Naive thymus-derived CD4-positive, alpha-beta T cell (primary cell): ENCODE measurements around the gene FAM83D. TPM values are rescaled to one million over a fixed set of nuclear protein-coding genes. Genes with fewer than 3 reads are reported as not detected.

Experiments
- ATAC-seq: fragments of 150-1000 bp; cut with Tn5 transposase; 2 replicates; pipeline ENCODE4 v1.10.0; 2021; ENCODE audit warnings: mild to moderate bottlenecking, moderate library complexity
- CTCF ChIA-PET: fragments of 350-600 bp; sonication (Branson Sonifier 250); formaldehyde crosslinking; loops from one replicate; lab custom pipeline; 2021; ENCODE audit warnings: antibody characterized with exemption; lab: Charles Lee
- POLR2A ChIA-PET: fragments of 350-600 bp; sonication (Branson Sonifier 250); formaldehyde crosslinking; loops from one replicate; lab custom pipeline; 2021; ENCODE audit warnings: antibody characterized with exemption, inconsistent platforms; lab: Charles Lee
- DNase-seq, 9 donors: peaks; one replicate each; pipeline versions ENCODE4 v3.0.0 to v3.0.0-alpha.2; 2020 to 2022; ENCODE audit warnings: mixed read lengths in 1 of 9
- H3K27ac ChIP-seq: one replicate; pipeline ENCODE4 v1.7.0; 2013; ENCODE audit warnings: mild to moderate bottlenecking, low read depth, low read length, moderate library complexity
- H3K27me3 ChIP-seq, 2 donors: one replicate each; pipeline ENCODE4 v1.7.0; 2013; ENCODE audit warnings: low read length in 2 of 2, mild to moderate bottlenecking in 2 of 2, moderate library complexity in 2 of 2; ENCODE audit not compliant: control insufficient read depth in 2 of 2, insufficient read depth in 2 of 2
- H3K36me3 ChIP-seq, 3 experiments: 1 replicate in 2 of 3; 2 replicates in 1 of 3; pipeline ENCODE4 v1.7.0; 2013; ENCODE audit warnings: low read length in 3 of 3, mild to moderate bottlenecking in 3 of 3, moderate library complexity in 1 of 3; ENCODE audit not compliant: insufficient read depth in 3 of 3, control insufficient read depth in 2 of 3
- H3K4me1 ChIP-seq, 2 donors: one replicate each; pipeline ENCODE4 v1.7.0; 2013; ENCODE audit warnings: low read length in 2 of 2, mild to moderate bottlenecking in 2 of 2, moderate library complexity in 1 of 2; ENCODE audit not compliant: control insufficient read depth in 2 of 2, insufficient read depth in 2 of 2
- H3K4me3 ChIP-seq: 2 replicates; pipeline ENCODE4 v1.7.0; 2013; ENCODE audit warnings: mild to moderate bottlenecking, low read length
- H3K9me3 ChIP-seq, 3 experiments: 1 replicate in 2 of 3; 2 replicates in 1 of 3; pipeline ENCODE4 v1.7.0; 2013; ENCODE audit warnings: low read length in 3 of 3; ENCODE audit not compliant: control insufficient read depth in 2 of 3
- H3K27ac Mint-ChIP-seq, 9 donors: one replicate each; pipeline ENCODE4 v1.8.0; 2020 to 2022; ENCODE audit warnings: mixed read lengths in 9 of 9, mild to moderate bottlenecking in 8 of 9, moderate library complexity in 5 of 9, inconsistent platforms in 2 of 9
- H3K27me3 Mint-ChIP-seq, 5 donors: one replicate each; pipeline ENCODE4 v1.8.0; 2021 to 2022; ENCODE audit warnings: mixed read lengths in 5 of 5, mild to moderate bottlenecking in 1 of 5
- H3K36me3 Mint-ChIP-seq, 5 donors: one replicate each; pipeline ENCODE4 v1.8.0; 2020 to 2022; ENCODE audit warnings: mixed read lengths in 5 of 5, mild to moderate bottlenecking in 3 of 5, inconsistent platforms in 1 of 5
- H3K4me1 Mint-ChIP-seq, 7 donors: one replicate each; pipeline ENCODE4 v1.8.0; 2020 to 2022; ENCODE audit warnings: mixed read lengths in 7 of 7, mild to moderate bottlenecking in 3 of 7, inconsistent platforms in 1 of 7
- H3K4me3 Mint-ChIP-seq, 10 donors: one replicate each; pipeline ENCODE4 v1.8.0; 2020 to 2022; ENCODE audit warnings: mild to moderate bottlenecking in 10 of 10, mixed read lengths in 10 of 10, moderate library complexity in 6 of 10, inconsistent platforms in 2 of 10
- H3K9me3 Mint-ChIP-seq, 11 donors: one replicate each; pipeline ENCODE4 v1.8.0; 2020 to 2022; ENCODE audit warnings: mixed read lengths in 11 of 11, mild to moderate bottlenecking in 4 of 11, inconsistent platforms in 1 of 11, moderate library complexity in 1 of 11
- intact Hi-C, 2 donors: fragments of 100-400 bp; cut with micrococcal nuclease; formaldehyde crosslinking; loops; one replicate each; pipeline ENCODE4 v1.15.1; 2023
- polyA plus RNA-seq, 2 donors: library from polyadenylated mRNA; unstranded; fragments of 300-500 nt; fragmentation: Illumina TruSeq; gene quantifications; one replicate each; pipeline ENCODE4 v1.2.3, GENCODE V29; 2021
- total RNA-seq, 6 experiments: library from RNA in 5 of 6; stranded (reverse) in 5 of 6; gene quantifications; 1 replicate in 5 of 6; 2 replicates in 1 of 6; pipeline ENCODE4 v1.2.3 and lab custom pipeline; 2021 to 2026

Gene FAM83D
- total and polyA plus RNA-seq, 7 experiments from 2014 or later = 0.82 to 11.1 (median 1.8) TPM

GRCh38 chr20:38941726-38942389 lies 15.6 kb downstream of the FAM83D start:
- H3K4me3 Mint-ChIP-seq = no peak overlapping the region

GRCh38 chr20:38945012-38945411 lies 18.8 kb downstream of the FAM83D start:
- no peaks in the 10 kb centered on the region for H3K9me3 ChIP-seq
- DNase-seq = no peak
- no peaks in the 10 kb centered on the region for H3K9me3 Mint-ChIP-seq
- peaks cover 0 to 28% (median 10%) of the 10 kb centered on the region in 5 donors for H3K36me3 Mint-ChIP-seq
- no peaks in the 10 kb centered on the region for H3K4me1 ChIP-seq
- H3K4me3 ChIP-seq = no peak overlapping the region
- H3K27ac ChIP-seq = no peak overlapping the region
- intact Hi-C loops = no loop called here
- peak overlapping the region in 1 of 9 donors; percentile 53 for H3K27ac Mint-ChIP-seq
- H3K4me3 Mint-ChIP-seq = no peak overlapping the region
- no peaks in the 10 kb centered on the region for H3K4me1 Mint-ChIP-seq
- H3K27me3 Mint-ChIP-seq = no peaks in the 10 kb centered on the region
- CTCF ChIA-PET = no interaction called here
- no peaks in the 10 kb centered on the region for H3K27me3 ChIP-seq
- H3K36me3 ChIP-seq = no peaks in the 10 kb centered on the region
- POLR2A ChIA-PET = no interaction called here
- ATAC-seq = no peak

More at GRCh38 chr20:38941726-38942389, 15.6 kb downstream of the FAM83D start:
- ATAC-seq (no peak), DNase-seq (no peak)
- no peaks in the 10 kb centered on the region for H3K36me3 ChIP-seq
- Mint-ChIP-seq H3K36me3 (peaks cover 0 to 21% (median 5%) of the 10 kb centered on the region in 5 donors), H3K4me1 (peaks cover 0 to 17% (median 0%) of the 10 kb centered on the region in 7 donors), H3K27ac (no peak overlapping the region), H3K9me3 (no peaks in the 10 kb centered on the region), H3K27me3 (no peaks in the 10 kb centered on the region)
- CTCF ChIA-PET = interaction anchor here (0.6 kb wide), 1 partner anchor 30 kb away, joined by 3 read pairs; no protein-coding TSS in a partner anchor
- H3K4me1 ChIP-seq = no peaks in the 10 kb centered on the region
- H3K4me3 ChIP-seq = no peak overlapping the region
- H3K27ac ChIP-seq = no peak overlapping the region
- H3K27me3 ChIP-seq = no peaks in the 10 kb centered on the region
- intact Hi-C loops = no loop called here
- POLR2A ChIA-PET = no interaction called here
- H3K9me3 ChIP-seq = no peaks in the 10 kb centered on the region

- no peak for ATAC-seq
- H3K4me1 ChIP-seq = no peaks in the 10 kb centered on the region
- H3K27me3 ChIP-seq = no peaks in the 10 kb centered on the region
- Mint-ChIP-seq H3K27me3 (no peaks in the 10 kb centered on the region), H3K4me3 (no peak overlapping the region), H3K36me3 (peaks cover 0 to 26% (median 10%) of the 10 kb centered on the region in 5 donors), H3K4me1 (no peaks in the 10 kb centered on the region), H3K27ac (no peak overlapping the region), H3K9me3 (no peaks in the 10 kb centered on the region)
- H3K36me3 ChIP-seq = no peaks in the 10 kb centered on the region
- no peak for DNase-seq
- no peak overlapping the region for H3K27ac ChIP-seq
- intact Hi-C loops = no loop called here
- H3K9me3 ChIP-seq = no peaks in the 10 kb centered on the region
- no peak overlapping the region for H3K4me3 ChIP-seq
- ChIA-PET CTCF (no interaction called here), POLR2A (no interaction called here)
These were observed 20.6 kb downstream of the FAM83D start for GRCh38 chr20:38946836-38947235.

- H3K36me3 ChIP-seq = no peaks in the 10 kb centered on the region
- Mint-ChIP-seq H3K9me3 (no peaks in the 10 kb centered on the region), H3K4me3 (peak overlapping the region in 1 of 10 donors; percentile 9), H3K4me1 (no peaks in the 10 kb centered on the region), H3K27me3 (no peaks in the 10 kb centered on the region), H3K36me3 (peaks cover 0 to 26% (median 7%) of the 10 kb centered on the region in 5 donors), H3K27ac (no peak overlapping the region)
- no peaks in the 10 kb centered on the region for H3K9me3 ChIP-seq
- no peaks in the 10 kb centered on the region for H3K27me3 ChIP-seq
- ATAC-seq (no peak), DNase-seq (no peak)
- H3K4me3 ChIP-seq = no peak overlapping the region
- H3K27ac ChIP-seq = no peak overlapping the region
- intact Hi-C loops = no loop called here
- ChIA-PET CTCF (no interaction called here), POLR2A (no interaction called here)
- H3K4me1 ChIP-seq = no peaks in the 10 kb centered on the region
These were observed 21.7 kb downstream of the FAM83D start for GRCh38 chr20:38947931-38948362.

- Mint-ChIP-seq H3K9me3 (no peaks in the 10 kb centered on the region), H3K4me3 (no peak overlapping the region), H3K27me3 (no peaks in the 10 kb centered on the region), H3K4me1 (no peaks in the 10 kb centered on the region), H3K27ac (no peak overlapping the region), H3K36me3 (peaks cover 0 to 26% (median 7%) of the 10 kb centered on the region in 5 donors)
- Histone ChIP-seq H3K36me3 (no peaks in the 10 kb centered on the region), H3K27ac (no peak overlapping the region), H3K9me3 (no peaks in the 10 kb centered on the region), H3K27me3 (no peaks in the 10 kb centered on the region), H3K4me3 (no peak overlapping the region), H3K4me1 (no peaks in the 10 kb centered on the region)
- ATAC-seq (no peak), DNase-seq (no peak)
- intact Hi-C loops = no loop called here
- ChIA-PET CTCF (no interaction called here), POLR2A (interaction anchor here (1.2 kb wide), 1 partner anchor 9 kb away, joined by 3 read pairs; no protein-coding TSS in a partner anchor)
These were observed 24.0 kb downstream of the FAM83D start for GRCh38 chr20:38950254-38950653.

GRCh38 chr20:38951611-38952010 lies 25.4 kb downstream of the FAM83D start:
- no peaks in the 10 kb centered on the region for H3K9me3 Mint-ChIP-seq
- CTCF ChIA-PET = interaction anchor here (0.6 kb wide), 1 partner anchor 231 kb away, joined by 3 read pairs; no protein-coding TSS in a partner anchor
- H3K4me3 Mint-ChIP-seq = no peak overlapping the region
- no peaks in the 10 kb centered on the region for H3K27me3 Mint-ChIP-seq
- Histone ChIP-seq H3K4me1 (no peaks in the 10 kb centered on the region), H3K27ac (no peak overlapping the region), H3K9me3 (no peaks in the 10 kb centered on the region), H3K4me3 (no peak overlapping the region), H3K27me3 (no peaks in the 10 kb centered on the region), H3K36me3 (no peaks in the 10 kb centered on the region)
- no peaks in the 10 kb centered on the region for H3K4me1 Mint-ChIP-seq
- H3K36me3 Mint-ChIP-seq = peaks cover 0 to 21% (median 7%) of the 10 kb centered on the region in 5 donors
- no peak for ATAC-seq
- POLR2A ChIA-PET = no interaction called here
- intact Hi-C loops = no loop called here
- no peak for DNase-seq
- H3K27ac Mint-ChIP-seq = no peak overlapping the region

- intact Hi-C loops = no loop called here
- Mint-ChIP-seq H3K36me3 (peaks cover 0 to 21% (median 7%) of the 10 kb centered on the region in 5 donors), H3K27me3 (no peaks in the 10 kb centered on the region), H3K4me1 (no peaks in the 10 kb centered on the region), H3K27ac (no peak overlapping the region), H3K9me3 (no peaks in the 10 kb centered on the region), H3K4me3 (no peak overlapping the region)
- Histone ChIP-seq H3K9me3 (no peaks in the 10 kb centered on the region), H3K4me1 (no peaks in the 10 kb centered on the region), H3K27ac (no peak overlapping the region), H3K4me3 (no peak overlapping the region), H3K36me3 (no peaks in the 10 kb centered on the region), H3K27me3 (no peaks in the 10 kb centered on the region)
- DNase-seq (no peak), ATAC-seq (no peak)
- ChIA-PET POLR2A (interaction anchor here (0.6 kb wide), 1 partner anchor 99 kb away, joined by 3 read pairs; no protein-coding TSS in a partner anchor), CTCF (interaction anchor here (0.6 kb wide), 1 partner anchor 231 kb away, joined by 3 read pairs; no protein-coding TSS in a partner anchor)
These were observed 25.9 kb downstream of the FAM83D start for GRCh38 chr20:38952153-38952552.
